Tibial nerve (tissue), 4 donors: ENCODE data around the gene PPIF.

Experiments used
- CTCF ChIP-seq, 5 experiments: fragments of 200-600 bp in 3 of 5; fragments of 450-650 bp in 2 of 5; sonication (generic) in 3 of 5; IDR thresholded peaks; one replicate each; pipeline ENCODE4 v1.5.1; 2016 to 2019; ENCODE audit warnings: antibody characterized with exemption in 5 of 5, mild to moderate bottlenecking in 3 of 5, moderate library complexity in 2 of 5
- EP300 ChIP-seq, 2 donors: sonication (generic); formaldehyde crosslinking; IDR thresholded peaks; one replicate each; pipeline ENCODE4 v1.6.1; 2017; ENCODE audit warnings: antibody characterized with exemption in 2 of 2, mild to moderate bottlenecking in 1 of 2

GRCh38 chr10:79350407-79351154 lies 3.3 kb downstream of the PPIF start:
- TF ChIP-seq CTCF (IDR thresholded peaks at IDR 0.05) (no peak), EP300 (IDR thresholded peaks at IDR 0.05) (no peak)
